ENCODE measurements around the gene RAPGEF2. TPM values are rescaled to one million over a fixed set of nuclear protein-coding genes. Genes with fewer than 3 reads are reported as not detected.
"Not testable (repeated sequence)": the region's sequence is repeated elsewhere in the genome, so short reads cannot be mapped to it uniquely, and the experiment has no call there.

RAPGEF2 gene
- total RNA-seq, 4 donors from 2014 or later = 14.1 to 30.5 (median 21.4) TPM

- H3K9me3 ChIP-seq = no peaks in the 10 kb centered on the region
- H3K4me1 ChIP-seq = peaks cover 0 to 16% (median 0%) of the 10 kb centered on the region in 3 donors
- H3K27ac ChIP-seq = no peak overlapping the region
- H3K27me3 ChIP-seq = no peaks in the 10 kb centered on the region
- H3K4me3 ChIP-seq = no peak overlapping the region
- no peaks in the 10 kb centered on the region for H3K36me3 ChIP-seq
- TF ChIP-seq CTCF (IDR thresholded peaks at IDR 0.05) = no peak
- no peak for TF ChIP-seq POLR2A (IDR thresholded peaks at IDR 0.05)
- intact Hi-C loops (cut with DNase I) = no loop called here
- no peak for DNase-seq
Measured at GRCh38 chr4:159242427-159242826, 139.5 kb downstream of the RAPGEF2 start.

GRCh38 chr4:159248384-159249178, 145.7 kb downstream of the RAPGEF2 start:
- intact Hi-C loops (cut with DNase I) = no loop called here
- peaks cover 0 to 15% (median 0%) of the 10 kb centered on the region in 3 donors for H3K36me3 ChIP-seq
- 47 to 71% methylated on average over 7 of the region's 7 CpGs for WGBS, 2 donors
- no peak for DNase-seq
- peak overlapping the region in 3 of 4 donors; percentile 35 to 50 (median 41) for H3K27ac ChIP-seq
- TF ChIP-seq POLR2A (IDR thresholded peaks at IDR 0.05) = no peak
- no peak for TF ChIP-seq CTCF (IDR thresholded peaks at IDR 0.05)
- H3K4me1 ChIP-seq = peaks cover 0 to 25% (median 4%) of the 10 kb centered on the region in 3 donors
- H3K4me3 ChIP-seq = peak overlapping the region in 2 of 4 donors; percentile 5 to 52
- H3K9me3 ChIP-seq = no peaks in the 10 kb centered on the region
- no peaks in the 10 kb centered on the region for H3K27me3 ChIP-seq

GRCh38 chr4:159250751-159251325, 148.0 kb downstream of the RAPGEF2 start:
- Histone ChIP-seq H3K27ac (peak overlapping the region in 2 of 4 donors; percentile 50 to 66), H3K4me3 (no peak overlapping the region), H3K4me1 (peaks cover 0 to 25% (median 4%) of the 10 kb centered on the region in 3 donors), H3K27me3 (no peaks in the 10 kb centered on the region), H3K9me3 (no peaks in the 10 kb centered on the region), H3K36me3 (peaks cover 0 to 15% (median 0%) of the 10 kb centered on the region in 3 donors)
- TF ChIP-seq CTCF (IDR thresholded peaks at IDR 0.05) = no peak
- TF ChIP-seq POLR2A (IDR thresholded peaks at IDR 0.05) = no peak
- DNase-seq = no peak
- intact Hi-C loops (cut with DNase I) = no loop called here
- WGBS, 2 donors = 96 to 100% methylated on average over 1 to 7 of the region's 35 CpGs

- intact Hi-C loops (cut with DNase I); H3K9me3 ChIP-seq; H3K4me3 ChIP-seq; H3K27me3 ChIP-seq; DNase-seq: not testable (repeated sequence)
- Histone ChIP-seq H3K4me1 (peaks cover 0 to 25% (median 4%) of the 10 kb centered on the region in 3 donors), H3K36me3 (peaks cover 0 to 15% (median 0%) of the 10 kb centered on the region in 3 donors), H3K27ac (peak overlapping the region in 3 of 4 donors; percentile 49 to 66 (median 50))
- WGBS, 2 donors = 92 to 96% methylated on average over 14 of the region's 14 CpGs
Measured at GRCh38 chr4:159251580-159251979, 148.7 kb downstream of the RAPGEF2 start.

GRCh38 chr4:159252491-159252890, 149.6 kb downstream of the RAPGEF2 start:
- no peak for DNase-seq
- no peak overlapping the region for H3K4me3 ChIP-seq

More at GRCh38 chr4:159252491-159252890, 149.6 kb downstream of the RAPGEF2 start:
- intact Hi-C loops (cut with DNase I) = no loop called here
- Histone ChIP-seq H3K9me3 (no peaks in the 10 kb centered on the region), H3K27ac (peak overlapping the region in 3 of 4 donors; percentile 2 to 50 (median 49)), H3K27me3 (no peaks in the 10 kb centered on the region), H3K36me3 (peaks cover 0 to 15% (median 0%) of the 10 kb centered on the region in 3 donors), H3K4me1 (peaks cover 0 to 25% (median 4%) of the 10 kb centered on the region in 3 donors)
- TF ChIP-seq CTCF (IDR thresholded peaks at IDR 0.05) = no peak
- no peak for TF ChIP-seq POLR2A (IDR thresholded peaks at IDR 0.05)
- WGBS, 2 donors = 57 to 68% methylated on average over 4 of the region's 4 CpGs
